ENCODE results near the gene WDR37.

Gene WDR37

DNA sequence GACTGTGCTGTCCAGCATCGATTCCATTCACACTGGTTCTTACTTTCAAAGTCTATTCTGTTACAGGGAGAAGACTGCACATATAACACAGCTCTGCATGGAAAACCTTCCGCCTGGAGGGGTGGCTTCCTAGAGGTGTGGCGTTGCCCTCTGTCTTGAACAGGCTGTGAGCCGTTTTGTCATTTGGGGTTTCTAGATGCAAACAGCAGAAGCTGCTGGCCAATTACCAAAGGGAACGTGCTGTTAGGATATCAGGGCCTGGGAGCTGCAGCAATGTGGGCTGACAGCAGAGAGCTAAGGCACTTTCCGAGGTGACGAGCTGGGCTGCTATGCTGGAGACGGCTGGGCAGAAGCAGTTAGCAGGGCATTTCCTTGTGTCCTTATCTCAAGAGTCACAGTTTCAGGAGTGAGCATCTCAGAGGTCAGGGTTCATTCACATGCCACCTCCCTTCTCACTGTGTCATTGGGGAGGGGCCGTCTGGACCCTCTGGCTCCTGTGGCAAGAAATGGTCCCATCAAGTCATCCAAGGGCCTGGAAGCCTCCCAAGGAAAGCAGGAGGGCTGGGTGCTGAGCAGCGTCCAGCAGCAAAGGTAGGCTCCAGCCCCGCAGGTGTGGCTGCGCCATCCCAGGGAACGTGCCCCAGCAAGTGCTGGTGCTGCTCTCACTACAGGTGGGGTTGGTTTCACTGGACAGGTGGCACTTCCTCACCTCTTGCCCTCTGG lies 106.5 kb downstream of the WDR37 start:
- in situ Hi-C loops (cut with MboI; ENCODE audit: low sequenced_read_pairs), result no loop called here

DNA sequence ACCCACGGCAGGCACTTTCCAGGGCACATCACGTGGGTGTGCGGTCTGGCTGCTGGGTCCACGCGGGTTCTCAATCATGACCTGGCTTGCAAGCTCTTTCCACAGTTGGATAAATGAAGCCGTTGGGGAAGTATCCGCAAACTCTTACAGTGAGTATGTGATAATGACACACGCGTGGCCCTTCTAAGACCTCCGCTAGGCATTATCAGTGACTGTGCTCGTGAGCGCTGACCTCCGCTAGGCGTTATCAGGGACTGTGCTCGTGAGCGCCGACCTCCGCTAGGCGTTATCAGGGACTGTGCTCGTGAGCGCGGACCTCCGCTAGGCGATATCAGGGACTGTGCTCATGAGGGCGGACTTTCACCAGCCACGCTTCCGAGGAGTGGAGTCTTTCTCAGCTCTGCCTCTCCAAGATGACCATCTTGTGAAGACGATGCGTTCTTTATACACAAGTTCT lies 107.0 kb downstream of the WDR37 start:
- in situ Hi-C loops (cut with MboI; ENCODE audit: low sequenced_read_pairs), result no loop called here

DNA sequence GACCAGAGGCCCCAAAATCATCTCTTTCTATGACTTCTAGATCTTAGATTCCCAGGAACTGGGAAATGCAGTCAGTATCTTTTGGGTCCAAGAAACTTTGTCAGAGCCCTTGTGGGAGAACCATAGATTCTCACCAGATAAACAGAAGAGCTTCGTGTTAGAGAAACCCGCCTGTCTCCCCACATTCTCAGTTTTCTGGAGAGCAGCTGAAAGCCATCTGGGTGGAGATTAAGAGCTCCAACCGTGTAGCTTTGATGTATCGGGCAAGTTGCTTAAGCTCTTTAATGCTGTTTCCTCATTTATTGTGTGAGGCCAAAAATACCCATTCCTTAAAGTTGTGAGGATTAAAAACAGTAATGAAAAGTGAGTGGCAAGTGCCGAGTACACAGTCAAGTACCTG lies 107.6 kb downstream of the WDR37 start:
- in situ Hi-C loops (cut with MboI; ENCODE audit: low sequenced_read_pairs), result no loop called here

DNA sequence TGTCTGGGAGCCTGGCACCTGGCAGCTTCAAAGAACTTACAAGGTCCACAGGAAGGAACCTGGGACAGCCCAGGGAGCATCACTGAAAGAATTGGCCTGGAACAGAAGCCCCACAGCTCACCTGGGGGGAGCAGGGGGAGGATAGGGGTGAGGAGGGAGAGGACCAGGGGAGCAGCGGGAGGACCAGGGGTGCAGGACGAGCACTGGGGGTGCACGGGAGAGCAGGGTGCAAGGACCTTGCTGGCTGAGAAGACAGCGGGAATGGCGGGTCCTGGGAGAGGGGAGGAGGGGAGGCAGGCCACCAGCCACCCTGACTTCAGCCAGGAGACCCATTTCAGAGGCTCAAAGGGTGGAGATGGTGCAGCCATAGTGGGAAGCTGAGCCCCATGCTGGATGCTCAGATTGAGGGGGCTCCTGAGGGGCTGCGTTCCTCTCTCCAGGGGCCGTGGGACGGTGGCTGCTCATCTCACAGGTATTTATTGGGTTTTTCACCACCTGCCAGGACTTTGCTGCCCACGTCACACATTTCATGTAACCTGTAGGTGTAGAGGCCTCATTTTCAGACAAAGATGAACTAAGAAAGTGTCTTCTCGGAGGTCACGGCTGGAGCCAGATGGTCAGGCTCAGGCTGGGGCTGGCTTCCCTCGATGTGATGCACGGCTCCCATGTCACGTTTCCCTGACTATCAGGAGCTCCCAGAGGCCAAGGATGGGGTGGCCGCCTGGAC lies 110.1 kb downstream of the WDR37 start:
- in situ Hi-C loops (cut with MboI; ENCODE audit: low sequenced_read_pairs), result no loop called here

DNA sequence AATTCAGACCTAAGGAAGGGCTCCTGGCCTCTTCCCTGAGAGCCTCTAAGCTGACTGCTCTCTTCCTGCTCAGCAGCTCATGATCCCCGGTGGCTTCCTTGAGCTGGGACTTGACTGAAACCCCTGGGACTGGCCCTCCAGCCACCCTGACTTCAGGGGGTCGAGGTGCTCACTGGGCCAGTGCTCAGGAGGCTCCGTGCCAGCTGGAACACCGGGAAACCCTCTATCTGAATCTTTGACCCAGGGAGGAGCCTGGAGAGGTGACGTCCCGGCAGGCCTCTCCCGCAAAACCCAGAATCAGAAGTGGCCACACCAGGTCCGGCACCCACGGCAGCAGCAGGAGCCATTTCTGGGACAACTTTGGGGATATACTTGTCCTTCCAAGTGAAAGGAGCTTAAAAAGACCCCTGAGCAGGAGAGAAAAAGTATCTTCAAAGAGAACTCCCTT lies 110.7 kb downstream of the WDR37 start:
- in situ Hi-C loops (cut with MboI; ENCODE audit: low sequenced_read_pairs), result no loop called here

DNA sequence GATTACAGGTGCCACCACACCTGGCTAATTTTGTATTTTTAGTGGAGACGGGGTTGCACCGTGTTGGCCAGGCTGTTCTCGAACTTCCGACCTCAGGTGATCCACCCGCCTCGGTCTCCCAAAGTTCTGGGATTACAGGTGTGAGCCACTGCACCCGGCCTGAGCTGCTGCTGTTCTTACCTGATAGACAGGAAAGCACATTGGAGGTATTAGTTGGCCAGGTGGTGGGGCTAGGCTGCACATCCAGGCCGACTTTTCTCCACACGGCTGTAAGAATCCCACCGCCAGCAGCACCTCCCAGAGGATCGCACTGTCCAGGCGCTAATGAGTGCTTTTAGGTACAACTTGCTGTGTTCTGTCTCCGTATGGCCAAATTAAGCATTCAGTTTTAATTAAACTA lies 112.6 kb downstream of the WDR37 start:
- in situ Hi-C loops (cut with MboI; ENCODE audit: low sequenced_read_pairs), result no loop called here

DNA sequence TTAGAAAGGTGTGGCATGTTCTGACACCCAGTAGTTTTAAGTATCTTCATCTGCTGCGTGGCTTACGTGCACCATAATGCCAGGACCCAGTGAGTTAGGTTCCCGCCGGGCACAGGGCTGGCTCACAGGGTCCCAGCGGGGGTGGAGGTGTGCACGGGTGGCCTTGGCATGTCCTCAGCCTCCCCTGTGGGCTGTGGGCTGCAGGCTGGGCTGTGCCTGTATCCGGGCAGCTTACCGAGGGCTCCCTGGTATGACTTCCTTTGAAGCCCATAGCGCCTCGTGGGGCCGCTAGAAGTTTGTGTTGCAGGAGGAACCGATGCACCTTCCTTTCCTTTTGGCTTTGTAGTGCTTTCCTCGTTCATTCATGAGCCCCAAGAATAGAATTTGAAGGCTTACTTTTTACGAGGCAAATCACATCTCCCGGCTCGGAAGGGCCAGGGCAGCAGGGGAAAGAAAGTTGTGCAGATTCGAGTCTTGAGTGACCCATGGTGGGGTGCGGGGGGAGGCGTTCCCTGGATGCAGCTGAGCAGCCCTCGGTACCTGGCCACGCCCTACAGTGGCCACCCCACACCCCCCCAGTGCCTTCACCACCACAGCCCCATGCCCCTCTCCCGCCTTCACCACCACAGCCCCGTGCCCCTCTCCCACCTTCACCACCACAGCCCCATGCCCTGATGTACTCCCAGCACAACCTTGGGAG lies 113.2 kb downstream of the WDR37 start:
- in situ Hi-C loops (cut with MboI; ENCODE audit: low sequenced_read_pairs), result no loop called here

DNA sequence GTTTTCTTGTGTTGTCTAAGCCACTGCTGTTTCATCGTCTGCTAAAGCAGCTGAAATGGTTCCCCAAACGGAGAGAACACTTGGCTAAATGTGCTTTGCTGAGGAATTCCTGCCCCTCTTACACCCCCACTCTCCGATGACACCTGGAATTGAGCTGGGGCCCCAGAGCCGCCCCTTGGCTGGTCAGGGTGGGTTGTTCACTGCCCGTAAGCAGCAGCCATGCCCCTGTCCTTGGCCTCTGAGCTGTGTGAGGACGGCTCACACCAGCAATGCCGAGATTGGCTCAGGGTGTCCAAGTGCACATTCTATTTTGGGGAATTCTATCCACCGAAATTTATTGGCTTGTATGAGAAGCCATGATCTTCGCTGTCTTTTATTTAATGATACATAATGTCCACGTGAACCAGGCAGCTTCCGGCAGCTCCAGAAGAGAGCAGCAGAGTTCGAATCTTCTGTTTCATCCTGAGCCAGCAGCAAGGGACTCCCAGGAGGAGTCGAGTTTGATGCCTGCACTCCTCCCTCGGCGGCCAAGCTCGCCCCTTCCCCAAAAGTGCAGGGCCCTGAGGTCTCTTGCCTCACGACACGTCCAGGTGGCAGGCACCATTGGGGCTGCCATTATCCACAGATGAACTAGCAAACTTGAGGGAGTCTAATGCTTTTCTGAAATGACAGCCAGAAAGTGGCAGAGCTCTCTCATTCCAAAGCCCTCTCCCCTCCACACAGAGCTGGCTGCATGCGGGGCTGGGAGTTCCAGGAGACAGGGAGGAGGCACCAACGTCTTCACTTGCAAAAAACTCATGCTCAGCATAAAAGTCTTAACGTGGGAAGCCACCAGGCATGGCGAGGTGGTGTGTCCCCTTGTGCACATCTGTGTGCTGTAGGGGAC lies 114.0 kb downstream of the WDR37 start:
- in situ Hi-C loops (cut with MboI; ENCODE audit: low sequenced_read_pairs), result no loop called here

DNA sequence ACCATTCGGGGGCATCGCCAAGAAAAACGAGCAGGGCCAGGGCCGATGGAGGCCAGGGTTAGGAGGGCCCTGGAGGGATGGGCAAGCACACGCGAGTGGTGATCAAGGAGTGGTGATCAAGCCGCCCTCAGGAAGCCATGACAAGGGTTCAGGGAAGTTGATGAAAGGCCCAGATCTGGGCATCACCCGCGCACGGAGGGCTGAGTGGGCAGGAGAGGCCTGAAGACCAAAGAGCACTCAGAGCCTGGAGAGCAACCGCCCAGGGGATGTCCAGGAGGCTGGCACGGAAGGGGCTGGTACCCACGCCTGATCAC lies 114.6 kb downstream of the WDR37 start:
- in situ Hi-C loops (cut with MboI; ENCODE audit: low sequenced_read_pairs), result no loop called here

DNA sequence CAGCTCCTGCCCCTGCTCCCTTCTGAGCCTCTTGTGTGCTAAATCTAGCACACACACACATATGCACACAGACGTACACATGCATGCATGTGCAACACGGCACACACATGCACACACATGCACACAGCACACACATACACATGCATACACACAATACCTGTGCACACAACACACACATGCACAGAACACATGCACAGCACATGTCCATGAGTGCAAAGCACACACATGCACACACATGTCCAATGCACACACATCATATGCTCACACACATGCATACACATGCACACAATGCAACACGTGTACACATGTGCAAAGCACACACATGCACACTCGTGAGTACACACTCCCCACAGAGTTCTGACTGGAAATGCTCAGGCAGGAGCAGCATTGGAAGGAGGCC lies 115.0 kb downstream of the WDR37 start:
- in situ Hi-C loops (cut with MboI; ENCODE audit: low sequenced_read_pairs), result no loop called here

DNA sequence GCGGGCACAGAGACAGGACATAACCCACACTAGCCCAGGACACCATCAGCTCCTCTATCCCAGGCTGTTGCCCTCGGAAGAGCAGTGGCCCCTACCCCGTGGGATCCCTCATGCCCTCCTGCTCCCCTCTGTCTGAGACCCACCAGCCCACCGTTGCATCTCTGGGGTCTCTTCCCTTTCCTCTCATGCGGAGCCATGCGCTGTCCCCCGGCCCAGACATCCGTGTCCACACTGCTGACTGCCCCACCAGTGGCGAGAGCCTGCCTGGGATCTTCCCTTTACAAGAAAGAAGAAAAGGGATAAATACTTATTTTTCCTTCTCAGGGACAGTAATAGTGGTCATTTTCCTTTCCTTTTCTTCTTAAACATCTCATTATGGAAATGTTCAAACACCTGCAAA lies 115.4 kb downstream of the WDR37 start:
- in situ Hi-C loops (cut with MboI; ENCODE audit: low sequenced_read_pairs), result no loop called here

DNA sequence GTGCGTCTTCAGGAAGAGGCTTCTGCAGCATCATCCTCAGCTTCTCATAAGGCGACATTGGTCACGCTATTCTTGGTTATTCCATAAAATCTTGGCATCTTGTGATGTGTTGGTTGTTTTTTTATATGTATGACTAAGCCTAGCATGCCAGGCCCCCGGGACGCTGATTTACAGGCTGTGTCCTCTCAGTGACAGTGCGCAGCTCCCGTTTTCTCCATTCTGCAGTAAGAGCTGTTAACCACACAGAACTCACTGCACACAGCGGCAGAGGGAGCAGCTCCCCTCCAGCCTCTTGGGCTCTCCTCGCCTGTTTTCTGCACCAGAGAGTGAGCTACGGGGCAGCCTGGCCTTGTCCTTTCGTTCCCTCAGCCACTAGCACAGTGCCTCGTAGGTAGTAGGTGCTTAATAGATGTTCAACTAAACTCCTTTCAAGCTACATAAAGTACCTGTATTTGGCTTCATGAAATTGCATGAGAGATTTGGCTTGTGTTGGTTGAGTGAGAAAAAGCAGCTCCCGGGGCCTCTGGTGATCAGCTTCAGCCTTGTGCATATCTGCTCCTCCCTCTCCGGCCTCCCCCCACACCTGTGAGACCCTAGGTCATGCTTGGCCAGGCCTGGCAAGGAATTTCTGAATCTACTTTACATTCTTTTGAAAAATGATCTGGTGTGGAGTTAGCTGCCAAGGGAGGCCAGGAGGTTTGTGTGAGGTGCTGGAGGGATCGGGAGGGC lies 116.2 kb downstream of the WDR37 start:
- in situ Hi-C loops (cut with MboI; ENCODE audit: low sequenced_read_pairs), result no loop called here

DNA sequence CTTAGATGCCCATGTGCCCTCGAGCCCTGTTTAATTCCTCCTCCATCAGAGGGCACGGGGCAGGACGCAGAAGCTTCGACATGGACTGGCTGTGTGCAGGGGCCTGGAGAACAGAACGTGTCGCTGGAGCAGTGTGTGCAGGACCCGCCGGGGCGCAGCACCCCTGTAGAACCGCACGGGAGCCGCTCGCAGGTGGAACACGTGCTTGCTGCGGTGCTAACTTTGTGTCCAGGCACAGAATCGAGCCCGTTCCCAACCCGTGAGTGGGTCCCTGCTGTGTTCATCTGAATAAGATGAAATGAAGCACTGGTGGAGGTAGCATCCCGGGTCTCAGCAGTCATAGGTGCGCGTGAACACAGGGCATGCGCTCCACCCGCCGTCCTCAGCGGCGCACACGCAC lies 116.9 kb downstream of the WDR37 start:
- in situ Hi-C loops (cut with MboI; ENCODE audit: low sequenced_read_pairs), result no loop called here

DNA sequence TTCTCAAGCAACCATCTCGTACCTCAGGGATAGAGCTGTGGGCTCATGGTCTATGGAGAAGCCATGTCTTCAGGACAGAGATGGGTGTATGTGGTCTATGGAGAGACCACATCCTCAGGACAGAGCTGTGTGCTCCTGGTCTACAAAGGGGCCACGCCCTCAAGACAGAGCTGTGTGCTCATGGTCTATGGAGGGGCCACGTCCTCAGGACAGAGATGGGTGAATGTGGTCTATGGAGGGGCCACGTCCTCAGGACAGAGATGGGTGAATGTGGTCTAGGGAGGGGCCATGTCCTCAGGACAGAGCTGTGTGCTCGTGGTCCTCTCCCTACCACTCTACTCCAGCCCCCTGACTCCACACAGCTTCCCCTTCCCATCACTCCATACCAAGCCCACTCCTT lies 117.8 kb downstream of the WDR37 start:
- in situ Hi-C loops (cut with MboI; ENCODE audit: low sequenced_read_pairs), result no loop called here

DNA sequence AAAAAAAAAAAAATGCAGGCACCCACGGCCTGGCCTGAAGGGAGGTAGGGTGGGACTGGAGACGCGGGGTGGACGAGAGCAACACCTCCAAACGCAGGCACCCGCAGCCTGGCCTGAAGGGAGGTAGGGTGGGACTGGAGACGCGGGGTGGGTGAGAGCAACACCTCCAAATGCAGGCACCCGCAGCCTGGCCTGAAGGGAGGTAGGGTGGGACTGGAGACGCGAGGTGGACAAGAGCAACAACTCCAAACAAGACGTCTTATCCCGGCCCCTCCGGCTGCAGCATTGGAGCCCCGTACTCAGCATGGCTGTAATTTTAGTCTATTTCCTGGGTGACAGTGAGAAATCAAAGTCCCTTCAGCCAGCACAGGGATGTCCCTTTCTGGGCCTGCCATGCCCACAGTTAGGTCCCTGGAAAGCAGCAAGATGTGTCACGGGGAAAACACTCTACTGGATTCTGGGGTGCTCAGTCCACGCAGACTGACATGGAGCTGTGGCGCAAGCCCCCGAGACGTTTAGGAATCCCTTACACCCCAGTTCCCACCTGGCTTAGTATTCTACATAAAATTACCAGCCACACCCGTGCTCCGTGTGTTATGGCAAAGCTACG lies 119.9 kb downstream of the WDR37 start:
- in situ Hi-C loops (cut with MboI; ENCODE audit: low sequenced_read_pairs), result no loop called here

DNA sequence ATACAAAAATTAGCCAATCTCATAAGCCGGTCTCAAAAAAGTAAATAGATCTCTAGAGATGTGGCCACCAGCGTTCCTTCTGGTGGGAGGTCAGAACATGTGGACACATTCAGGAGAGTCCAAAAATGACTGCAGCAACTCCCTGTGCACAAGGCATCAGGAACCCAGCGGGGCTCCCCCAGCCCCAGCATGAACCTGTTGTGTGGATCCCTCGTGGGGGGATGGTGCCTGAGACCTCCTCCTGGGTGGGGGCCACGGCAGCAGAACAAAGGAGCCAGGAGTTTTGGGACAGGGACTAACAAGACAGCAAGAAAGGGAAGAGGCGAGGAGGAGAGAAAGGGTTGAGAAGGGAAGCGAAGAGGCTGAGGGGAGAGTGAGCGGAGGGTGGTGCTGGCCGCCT lies 121.8 kb downstream of the WDR37 start:
- in situ Hi-C loops (cut with MboI; ENCODE audit: low sequenced_read_pairs), result no loop called here

DNA sequence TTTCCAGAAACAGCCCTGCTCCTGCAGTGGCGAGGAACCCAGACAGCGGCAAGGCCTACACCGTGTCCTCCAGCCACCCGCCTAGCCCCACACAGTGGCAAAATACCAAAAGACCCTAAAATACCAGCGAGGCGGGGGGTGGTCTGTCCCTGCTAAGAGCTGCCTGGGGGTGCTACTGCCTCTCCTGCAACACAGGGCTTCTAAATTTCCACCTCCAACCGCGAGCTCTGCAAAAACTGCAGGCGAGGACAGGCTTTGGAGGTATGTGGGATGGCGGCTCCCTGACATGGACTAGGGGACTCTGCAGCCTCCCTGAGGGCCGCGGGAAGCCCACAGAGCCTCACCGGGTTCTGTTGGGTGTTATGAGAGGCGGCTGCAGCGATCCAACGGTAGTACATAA lies 122.3 kb downstream of the WDR37 start:
- in situ Hi-C loops (cut with MboI; ENCODE audit: low sequenced_read_pairs), result no loop called here

DNA sequence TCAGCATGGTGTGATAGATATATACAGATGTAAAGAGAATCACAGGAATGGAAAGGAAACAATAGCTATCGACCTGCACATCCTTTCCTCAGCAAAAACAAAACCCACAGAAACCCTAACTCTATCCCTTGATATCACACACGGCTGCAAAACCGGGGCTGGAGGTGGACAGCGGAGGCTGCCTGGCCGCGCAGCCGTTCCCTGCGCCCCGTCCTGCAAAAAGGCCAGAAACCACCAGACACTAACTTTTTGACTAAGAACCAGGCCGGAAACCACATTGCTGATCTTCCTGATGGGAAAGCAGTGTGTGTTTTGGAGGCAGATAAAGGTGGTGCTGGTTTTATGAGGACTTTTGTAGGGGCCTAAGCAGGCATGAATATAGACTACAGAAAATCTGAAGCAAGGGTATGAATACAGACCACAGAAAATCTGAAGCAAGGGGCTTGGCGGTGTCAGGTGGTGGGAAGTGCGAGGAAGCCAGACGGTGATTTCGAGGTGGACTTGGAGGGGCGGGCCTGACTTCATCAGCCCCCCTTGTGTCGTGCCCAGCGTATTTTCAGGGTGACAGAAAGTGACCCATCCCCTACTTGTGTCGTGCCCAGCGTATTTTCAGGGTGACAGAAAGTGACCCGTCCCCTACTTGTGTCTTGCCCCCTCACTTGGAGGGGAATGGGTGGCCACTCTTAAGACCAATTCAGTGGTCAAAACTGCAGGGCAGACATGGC lies 123.3 kb downstream of the WDR37 start:
- in situ Hi-C loops (cut with MboI; ENCODE audit: low sequenced_read_pairs), result no loop called here

DNA sequence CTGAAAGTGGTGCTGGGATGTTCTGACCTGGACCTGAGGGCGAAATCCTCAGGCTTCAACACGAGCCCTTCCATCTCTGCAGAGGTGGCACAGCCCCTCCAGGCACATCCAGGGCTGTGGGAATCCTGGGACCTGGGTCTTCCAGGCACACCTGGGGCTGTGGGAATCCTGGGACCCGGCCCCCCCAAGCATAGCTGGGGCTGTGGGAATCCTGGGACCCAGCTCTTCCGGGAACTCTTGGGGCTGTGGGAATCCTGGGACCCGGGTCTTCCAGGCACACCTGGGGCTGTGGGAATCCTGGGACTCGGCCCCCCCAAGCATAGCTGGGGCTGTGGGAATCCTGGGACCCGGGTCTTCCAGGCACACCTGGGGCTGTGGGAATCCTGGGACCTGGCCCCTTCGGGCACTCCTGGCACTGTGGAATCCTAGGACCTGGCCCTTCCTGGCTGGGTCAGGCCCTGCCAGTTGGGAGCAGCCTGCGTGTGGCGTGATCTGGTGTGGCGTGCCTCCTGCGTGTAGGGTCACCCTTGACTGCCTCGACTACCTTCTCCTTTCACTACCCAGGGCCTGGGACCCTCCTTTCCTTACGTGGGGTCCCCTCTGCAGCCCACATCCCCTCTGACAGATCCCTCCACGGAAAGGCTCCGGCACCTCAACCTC lies 124.0 kb downstream of the WDR37 start:
- in situ Hi-C loops (cut with MboI; ENCODE audit: low sequenced_read_pairs), result no loop called here
